NCI-H2196 treated with DMSO at 0.1 percent for 48 hours (cell line): Measurements from ENCODE around the gene TGFB1.
"Not testable (repeated sequence)": the region's sequence is repeated elsewhere in the genome, so short reads cannot be mapped to it uniquely, and the experiment has no call there.

Experiments used
- DNase-seq: peaks from one replicate; lab custom pipeline; 2025; ENCODE audit not compliant: unreplicated experiment; lab: John Stamatoyannopoulos, UW

Gene TGFB1

GRCh38 chr19:41353466-41354342 is at the start of gene TGFB1:
Gene TGFB1 (minus strand): TSS chr19:41353922. CDS start chr19:41353044, 878 bp downstream.
- no peak for DNase-seq

GRCh38 chr19:41402010-41402409 is 48.3 kb upstream of the TGFB1 start:
- DNase-seq: no peak

GRCh38 chr19:41401483-41401882 is 47.8 kb upstream of the TGFB1 start:
- DNase-seq: no peak

GRCh38 chr19:41399525-41399924 is 45.8 kb upstream of the TGFB1 start:
- DNase-seq: no peak

- no peak for DNase-seq
Observed at GRCh38 chr19:41399091-41399490, 45.4 kb upstream of the TGFB1 start.

GRCh38 chr19:41398598-41398997 is 44.9 kb upstream of the TGFB1 start:
- no peak for DNase-seq

- DNase-seq: no peak
Observed at GRCh38 chr19:41398050-41398418, 44.3 kb upstream of the TGFB1 start.

GRCh38 chr19:41397086-41398049 is 43.6 kb upstream of the TGFB1 start, which contains the start of the genes BCKDHA and EXOSC5:
Gene BCKDHA (plus strand): TSS chr19:41397818. CDS start chr19:41397828, 10 bp downstream.
Gene EXOSC5 (minus strand): TSS chr19:41397359. CDS start chr19:41397328, 31 bp downstream.
- peak; percentile 99 for DNase-seq

- no peak for DNase-seq
Observed at GRCh38 chr19:41395355-41395754, 41.6 kb upstream of the TGFB1 start.

GRCh38 chr19:41392775-41393174 is 39.1 kb upstream of the TGFB1 start:
- no peak for DNase-seq

- DNase-seq: no peak
Observed at GRCh38 chr19:41391618-41392017, 37.9 kb upstream of the TGFB1 start.

- no peak for DNase-seq
Observed at GRCh38 chr19:41386442-41386841, 32.7 kb upstream of the TGFB1 start.

GRCh38 chr19:41384351-41384750 is 30.6 kb upstream of the TGFB1 start:
- DNase-seq: no peak

GRCh38 chr19:41381536-41381935 is 27.8 kb upstream of the TGFB1 start:
- not testable (repeated sequence) for DNase-seq

GRCh38 chr19:41377977-41378709 is 24.4 kb upstream of the TGFB1 start:
- DNase-seq: no peak

GRCh38 chr19:41376998-41377365 is 23.3 kb upstream of the TGFB1 start:
- DNase-seq: no peak

GRCh38 chr19:41376241-41376997 is 22.7 kb upstream of the TGFB1 start, which contains the start of gene TMEM91:
Gene TMEM91 (plus strand): TSS chr19:41376533. CDS start chr19:41378310, 1,777 bp downstream.
- no peak for DNase-seq

GRCh38 chr19:41373993-41374392 is 20.3 kb upstream of the TGFB1 start:
- peak; percentile 71 for DNase-seq

GRCh38 chr19:41372501-41372900 is 18.8 kb upstream of the TGFB1 start:
- DNase-seq: no peak

GRCh38 chr19:41371541-41371940 is 17.8 kb upstream of the TGFB1 start:
- DNase-seq: no peak
